PC-3 (cell line): ENCODE data around the gene NPAS2. TPM values are rescaled to one million over a fixed set of nuclear protein-coding genes. Genes with fewer than 3 reads are reported as not detected.

Source experiments
- ATAC-seq: fragments of 200-7000 bp; cut with Tn5 transposase; 2 replicates; pipeline ENCODE4 v1.9.1; 2020; ENCODE audit warnings: mild to moderate bottlenecking, moderate library complexity
- BruUV-seq: library from RNA; stranded (reverse); fragments of 400-500 nt; replicated peaks from 2 replicates; lab custom pipeline; 2021; lab: Mats Ljungman, UMichigan
- CTCF ChIA-PET: fragments of 300-600 bp; sonication (Branson Sonifier 250); formaldehyde crosslinking; loops from one replicate; lab custom pipeline; 2022; ENCODE audit warnings: antibody characterized with exemption; lab: Charles Lee
- POLR2A ChIA-PET: fragments of 300-600 bp; sonication (Branson Sonifier 250); formaldehyde crosslinking; loops from one replicate; lab custom pipeline; 2022; ENCODE audit warnings: antibody characterized with exemption; ENCODE audit not compliant: unreplicated experiment; lab: Charles Lee
- DNase-seq: peaks from one replicate; pipeline ENCODE4 v3.0.0-alpha.2; 2015
- H2AFZ ChIP-seq: fragments of 300-600 bp; sonication (generic); 2 replicates; pipeline ENCODE4 v1.6.0; 2016; ENCODE audit warnings: antibody characterized with exemption, low read length
- H3F3A ChIP-seq: fragments of 300-600 bp; sonication (generic); one replicate; pipeline ENCODE4 v1.6.0; 2017; ENCODE audit warnings: antibody characterized with exemption, low read length, control low read depth, mild to moderate bottlenecking; ENCODE audit not compliant: unreplicated experiment
- H3K27ac ChIP-seq: fragments of 300-600 bp; sonication (generic); 2 replicates; pipeline ENCODE4 v1.5.1; 2016; ENCODE audit warnings: mild to moderate bottlenecking, low read length
- H3K27me3 ChIP-seq: fragments of 300-600 bp; sonication (generic); 2 replicates; pipeline ENCODE4 v1.6.1; 2016; ENCODE audit warnings: low read length, mixed read lengths
- H3K36me3 ChIP-seq: fragments of 300-600 bp; sonication (generic); 2 replicates; pipeline ENCODE4 v1.6.1; 2016; ENCODE audit warnings: low read depth, mixed run types, low read length, mixed read lengths
- H3K4me1 ChIP-seq: fragments of 300-600 bp; sonication (generic); 2 replicates; pipeline ENCODE4 v1.5.1; 2016; ENCODE audit warnings: low read length; ENCODE audit not compliant: insufficient read depth
- H3K4me2 ChIP-seq: fragments of 300-600 bp; sonication (generic); 2 replicates; pipeline ENCODE4 v1.6.0; 2016; ENCODE audit warnings: low read length
- H3K4me3 ChIP-seq: fragments of 300-600 bp; sonication (generic); 2 replicates; pipeline ENCODE4 v1.5.1; 2016; ENCODE audit warnings: mild to moderate bottlenecking, low read length, mixed read lengths
- H3K79me2 ChIP-seq: fragments of 300-600 bp; sonication (generic); 2 replicates; pipeline ENCODE4 v1.6.1; 2017; ENCODE audit warnings: low read length, mixed read lengths
- H3K9ac ChIP-seq: fragments of 300-600 bp; sonication (generic); 2 replicates; pipeline ENCODE4 v1.6.0; 2016; ENCODE audit warnings: mild to moderate bottlenecking, low read length
- H3K9me2 ChIP-seq: fragments of 300-600 bp; sonication (generic); replicated peaks from 2 replicates; pipeline ENCODE4 v1.6.1; 2016; ENCODE audit warnings: mixed run types, low read length, mixed read lengths
- H3K9me3 ChIP-seq: fragments of 300-600 bp; sonication (generic); 2 replicates; pipeline ENCODE4 v1.6.1; 2016; ENCODE audit warnings: low read length, mixed read lengths
- H4K20me1 ChIP-seq: fragments of 300-600 bp; sonication (generic); 2 replicates; pipeline ENCODE4 v1.6.1; 2016; ENCODE audit warnings: low read length, mixed read lengths
- EZH2 ChIP-seq: fragments of 300-600 bp; sonication (generic); IDR thresholded peaks from one replicate; pipeline ENCODE4 v1.6.1; 2017; ENCODE audit warnings: antibody characterized with exemption, mild to moderate bottlenecking, low read length; ENCODE audit not compliant: unreplicated experiment
- EZH2phosphoT487 ChIP-seq: fragments of 300-600 bp; sonication (generic); IDR thresholded peaks from 2 replicates; pipeline ENCODE4 v1.6.1; 2018; ENCODE audit warnings: mild to moderate bottlenecking, antibody characterized with exemption, low read length, borderline replicate concordance
- intact Hi-C: fragments of 100-400 bp; cut with micrococcal nuclease; formaldehyde crosslinking; loops from 2 replicates; pipeline ENCODE4 v1.9.0; 2023
- total RNA-seq: library from RNA; depleted of rRNA; stranded (reverse); fragments of >200 nt; gene quantifications from 2 replicates; pipeline ENCODE4 v1.2.3, GENCODE V29; 2014
- TF ChIP-seq, protein P1 (sequence below): fragments of 300-600 bp; sonication (generic); conservative IDR thresholded peaks from 2 replicates; pipeline ENCODE4 v1.5.1; 2017; ENCODE audit warnings: antibody characterized with exemption, low read depth, mild to moderate bottlenecking, low read length

The NPAS2 gene
- total RNA-seq, 1 experiment from 2014 or later = 55.4 TPM

DNA sequence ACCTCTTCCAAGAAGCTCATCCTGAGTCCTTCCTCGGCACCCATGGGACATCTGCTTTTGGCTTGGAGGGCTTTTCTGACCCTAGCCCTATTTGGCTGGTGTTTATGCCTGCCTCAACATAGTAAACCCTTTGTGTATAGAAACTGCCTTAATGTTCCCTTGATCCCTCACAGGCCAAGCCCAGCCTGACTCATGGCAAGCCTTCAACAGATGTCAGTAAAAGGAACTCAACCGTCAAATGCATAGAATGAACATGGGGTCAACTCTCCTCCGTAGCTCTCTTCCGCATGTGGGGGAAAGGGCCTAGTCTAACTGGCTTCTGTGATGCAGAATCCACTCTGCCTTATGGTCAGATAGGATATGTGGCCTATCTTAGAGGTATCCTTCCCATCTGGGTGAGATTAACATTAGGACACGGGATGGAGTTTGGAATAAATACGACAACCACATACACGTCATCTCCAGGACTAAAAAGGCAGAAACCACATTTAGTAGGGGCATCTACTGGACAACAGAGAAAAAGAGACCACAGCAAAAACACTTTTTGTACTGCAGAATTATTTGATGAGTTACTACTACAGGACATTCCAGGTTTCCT, 2.5 kb upstream of the NPAS2 start:
- Histone ChIP-seq H3K4me1 (peaks cover 25% of the 10 kb centered on the region), H3K27ac (peak overlapping the region; percentile 93), H4K20me1 (peaks cover 10% of the 10 kb centered on the region; the same call in 1 of the 2 replicates), H3K9me3 (no peaks in the 10 kb centered on the region), H3K27me3 (no peaks in the 10 kb centered on the region), H3K36me3 (no peaks in the 10 kb centered on the region), H3K9me2 (no peaks in the 10 kb centered on the region), H3F3A (no peaks in the 10 kb centered on the region), H3K4me3 (peak overlapping the region; percentile 76), H3K79me2 (peaks cover 31% of the 10 kb centered on the region), H3K4me2 (peak overlapping the region; percentile 88), H2AFZ (no peak overlapping the region; the same call in 1 of the 2 replicates), H3K9ac (peak overlapping the region; percentile 96)
- intact Hi-C loops = no loop called here
- ATAC-seq = no peak
- POLR2A ChIA-PET = interaction anchor here (0.6 to 0.7 kb wide), 2 partner anchors 8 to 86 kb away, joined by 3 to 4 read pairs; no protein-coding TSS in a partner anchor
- CTCF ChIA-PET = interaction anchor here (0.6 to 1.7 kb wide), 3 partner anchors 40 to 87 kb away, joined by 3 to 23 read pairs (median 3); no protein-coding TSS in a partner anchor
- TF ChIP-seq EZH2 (no peak), EZH2phosphoT487 (no peak)
- TF ChIP-seq, protein P1, sequence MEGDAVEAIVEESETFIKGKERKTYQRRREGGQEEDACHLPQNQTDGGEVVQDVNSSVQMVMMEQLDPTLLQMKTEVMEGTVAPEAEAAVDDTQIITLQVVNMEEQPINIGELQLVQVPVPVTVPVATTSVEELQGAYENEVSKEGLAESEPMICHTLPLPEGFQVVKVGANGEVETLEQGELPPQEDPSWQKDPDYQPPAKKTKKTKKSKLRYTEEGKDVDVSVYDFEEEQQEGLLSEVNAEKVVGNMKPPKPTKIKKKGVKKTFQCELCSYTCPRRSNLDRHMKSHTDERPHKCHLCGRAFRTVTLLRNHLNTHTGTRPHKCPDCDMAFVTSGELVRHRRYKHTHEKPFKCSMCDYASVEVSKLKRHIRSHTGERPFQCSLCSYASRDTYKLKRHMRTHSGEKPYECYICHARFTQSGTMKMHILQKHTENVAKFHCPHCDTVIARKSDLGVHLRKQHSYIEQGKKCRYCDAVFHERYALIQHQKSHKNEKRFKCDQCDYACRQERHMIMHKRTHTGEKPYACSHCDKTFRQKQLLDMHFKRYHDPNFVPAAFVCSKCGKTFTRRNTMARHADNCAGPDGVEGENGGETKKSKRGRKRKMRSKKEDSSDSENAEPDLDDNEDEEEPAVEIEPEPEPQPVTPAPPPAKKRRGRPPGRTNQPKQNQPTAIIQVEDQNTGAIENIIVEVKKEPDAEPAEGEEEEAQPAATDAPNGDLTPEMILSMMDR = no peak
- no TSS peak for BruUV-seq
- DNase-seq = peak; percentile 51

- Histone ChIP-seq H3K36me3 (no peaks in the 10 kb centered on the region), H3K27me3 (no peaks in the 10 kb centered on the region), H2AFZ (peak overlapping the region; percentile 46), H3K9me2 (no peaks in the 10 kb centered on the region), H3K4me2 (peak overlapping the region; percentile 88), H3K9ac (peak overlapping the region; percentile 96), H3K79me2 (peaks cover 38% of the 10 kb centered on the region), H3F3A (no peaks in the 10 kb centered on the region), H3K4me1 (peaks cover 29% of the 10 kb centered on the region), H3K4me3 (peak overlapping the region; percentile 76), H3K9me3 (no peaks in the 10 kb centered on the region), H3K27ac (peak overlapping the region; percentile 93), H4K20me1 (peaks cover 16% of the 10 kb centered on the region)
- CTCF ChIA-PET = interaction anchor here (0.6 to 1.7 kb wide), 3 partner anchors 48 to 208 kb away, joined by 3 to 23 read pairs (median 8); no protein-coding TSS in a partner anchor
- TF ChIP-seq EZH2 = no peak
- TF ChIP-seq, protein P1 = no peak
- ATAC-seq (peak; percentile 42), DNase-seq (peak; percentile 72)
- intact Hi-C loops = loop anchor here (1.0 to 2.0 kb wide), 4 partner anchors 51 to 207 kb away; no protein-coding TSS in a partner anchor
- POLR2A ChIA-PET = interaction anchor here (0.6 to 1.6 kb wide), 5 partner anchors 8 to 85 kb away, joined by 3 to 13 read pairs (median 4); no protein-coding TSS in a partner anchor
- BruUV-seq = no TSS peak
Observed at GRCh38 chr2:100818003-100818605, 1.8 kb upstream of the NPAS2 start.
